HCT116 (cell line): Measurements from ENCODE around the gene DQX1.

ENCODE experiments used
- CBX3 ChIP-seq: IDR thresholded peaks from 2 replicates; pipeline ENCODE4 v1.6.1; 2012; ENCODE audit warnings: low read depth
- EZH2 ChIP-seq: fragments of 200-600 bp; sonication (generic); IDR thresholded peaks from 2 replicates; pipeline ENCODE4 v1.6.1; 2017; ENCODE audit warnings: antibody characterized with exemption, mixed run types
- POLR2A ChIP-seq: IDR thresholded peaks from 2 replicates; pipeline ENCODE4 v1.7.0; 2011; ENCODE audit warnings: borderline replicate concordance; ENCODE audit not compliant: insufficient read depth, insufficient read length; ENCODE audit errors: extremely low read depth
- POLR2AphosphoS5 ChIP-seq: IDR thresholded peaks from 2 replicates; pipeline ENCODE4 v1.6.1; 2011; ENCODE audit warnings: mild to moderate bottlenecking, low read depth, low read length, moderate library complexity
- SRF ChIP-seq: IDR thresholded peaks from 2 replicates; pipeline ENCODE4 v1.6.1; 2012; ENCODE audit warnings: low read depth
- TF ChIP-seq, protein P1 (sequence below), 3 experiments: fragments of 200-600 bp in 1 of 3; sonication (generic) in 1 of 3; IDR thresholded peaks in 2 of 3; conservative IDR thresholded peaks in 1 of 3; 2 replicates each; pipeline ENCODE4 v1.5.1; 2012 to 2017; ENCODE audit warnings: low read depth in 2 of 3, low read length in 2 of 3, antibody characterized with exemption in 1 of 3, borderline replicate concordance in 1 of 3, control low read depth in 1 of 3, mild to moderate bottlenecking in 1 of 3, mixed read lengths in 1 of 3, mixed run types in 1 of 3, moderate library complexity in 1 of 3; ENCODE audit not compliant: insufficient read depth in 1 of 3

DNA sequence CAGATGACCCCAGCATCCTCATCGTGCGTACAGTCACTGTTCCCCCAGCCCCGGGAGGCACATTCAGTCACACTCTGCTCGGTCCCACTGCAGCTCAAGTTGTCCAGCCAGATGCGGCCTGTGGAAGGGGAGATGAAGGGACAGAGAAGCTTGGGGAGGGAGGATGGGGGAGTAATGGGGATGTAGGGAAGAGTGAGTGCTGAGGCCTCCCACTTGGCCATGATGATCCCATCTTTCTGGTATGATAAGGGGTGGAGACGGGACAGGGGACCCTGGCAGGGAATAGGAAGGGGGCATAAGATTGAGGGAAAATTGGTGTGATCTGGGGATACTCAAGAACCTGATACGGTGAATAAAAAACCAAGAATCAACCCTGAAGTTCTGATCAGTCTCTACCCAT is 24.2 kb upstream of the DQX1 start:
- TF ChIP-seq CBX3 (no peak), POLR2AphosphoS5 (no peak), POLR2A (no peak), EZH2 (no peak), SRF (no peak)
- TF ChIP-seq, protein P1, sequence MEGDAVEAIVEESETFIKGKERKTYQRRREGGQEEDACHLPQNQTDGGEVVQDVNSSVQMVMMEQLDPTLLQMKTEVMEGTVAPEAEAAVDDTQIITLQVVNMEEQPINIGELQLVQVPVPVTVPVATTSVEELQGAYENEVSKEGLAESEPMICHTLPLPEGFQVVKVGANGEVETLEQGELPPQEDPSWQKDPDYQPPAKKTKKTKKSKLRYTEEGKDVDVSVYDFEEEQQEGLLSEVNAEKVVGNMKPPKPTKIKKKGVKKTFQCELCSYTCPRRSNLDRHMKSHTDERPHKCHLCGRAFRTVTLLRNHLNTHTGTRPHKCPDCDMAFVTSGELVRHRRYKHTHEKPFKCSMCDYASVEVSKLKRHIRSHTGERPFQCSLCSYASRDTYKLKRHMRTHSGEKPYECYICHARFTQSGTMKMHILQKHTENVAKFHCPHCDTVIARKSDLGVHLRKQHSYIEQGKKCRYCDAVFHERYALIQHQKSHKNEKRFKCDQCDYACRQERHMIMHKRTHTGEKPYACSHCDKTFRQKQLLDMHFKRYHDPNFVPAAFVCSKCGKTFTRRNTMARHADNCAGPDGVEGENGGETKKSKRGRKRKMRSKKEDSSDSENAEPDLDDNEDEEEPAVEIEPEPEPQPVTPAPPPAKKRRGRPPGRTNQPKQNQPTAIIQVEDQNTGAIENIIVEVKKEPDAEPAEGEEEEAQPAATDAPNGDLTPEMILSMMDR (IDR thresholded peaks at IDR 0.05 in 2 of 3, conservative IDR thresholded peaks at IDR 0.05 in 1 of 3; ENCODE audit: borderline replicate concordance in 1 of 3, insufficient read depth in 1 of 3, low read depth in 2 of 3, low read length in 2 of 3): no peak
